Measurements from ENCODE around the gene ADAMTSL3.

GRCh38 chr15:83699028-83699427, 45.1 kb downstream of the ADAMTSL3 start:
- no peak for TF ChIP-seq CTCF (conservative IDR thresholded peaks at IDR 0.05 in 1 of 2, IDR thresholded peaks at IDR 0.05 in 1 of 2; ENCODE audit: extremely low read depth in 1 of 2, insufficient read depth in 1 of 2, low read depth in 1 of 2, low read length in 2 of 2)
- no peak for TF ChIP-seq EZH2 (IDR thresholded peaks at IDR 0.05; ENCODE audit: borderline replicate concordance, low read length)

All from mammary epithelial cell (primary cell).